K562 (cell line): Measurements from ENCODE around the gene RNF39. TPM values are rescaled to one million over a fixed set of nuclear protein-coding genes. Genes with fewer than 3 reads are reported as not detected.

Experiments used
- ATF1 ChIP-seq, 2 experiments: fragments of 450-650 bp in 1 of 2; IDR thresholded peaks; 2 replicates each; pipeline ENCODE4 v1.6.1; 2016; ENCODE audit warnings: missing compliant biosample characterization in 1 of 2, missing genetic modification characterization in 1 of 2
- ATF6 ChIP-seq: sonication (generic); formaldehyde crosslinking; IDR thresholded peaks from 2 replicates; pipeline ENCODE4 v1.4.0; 2020; ENCODE audit warnings: mild to moderate bottlenecking, missing genetic modification reagents
- BRD4 ChIP-seq: fragments of 200-600 bp; sonication (generic); IDR thresholded peaks from 2 replicates; pipeline ENCODE4 v1.6.1; 2017; ENCODE audit warnings: inconsistent platforms
- ERF ChIP-seq: fragments of 450-650 bp; formaldehyde crosslinking; IDR thresholded peaks from 2 replicates; pipeline ENCODE4 v1.4.0; 2020; ENCODE audit warnings: mild to moderate bottlenecking, mixed read lengths
- ETV6 ChIP-seq, 3 experiments: fragments of 150-350 bp in 1 of 3; sonication (generic) in 1 of 3; formaldehyde crosslinking in 1 of 3; IDR thresholded peaks; 2 replicates each; pipeline versions ENCODE4 v1.6.1 to v1.8.0; 2014 to 2022; ENCODE audit warnings: borderline replicate concordance in 2 of 3, low read depth in 2 of 3, antibody characterized with exemption in 1 of 3, low read length in 1 of 3, mild to moderate bottlenecking in 1 of 3, missing genetic modification reagents in 1 of 3
- FIP1L1 ChIP-seq: fragments of 200-400 bp; formaldehyde crosslinking; IDR thresholded peaks from 2 replicates; pipeline ENCODE4 v1.6.1; 2018; ENCODE audit warnings: mild to moderate bottlenecking, low read depth, low read length; ENCODE audit not compliant: poor library complexity, severe bottlenecking
- GABPB2 ChIP-seq: fragments of 250-450 bp; sonication (Bioruptor Pico); conservative IDR thresholded peaks from 2 replicates; pipeline ENCODE4 v1.5.1; 2021; ENCODE audit warnings: mild to moderate bottlenecking
- GTF2B ChIP-seq: IDR thresholded peaks from 2 replicates; pipeline ENCODE4 v1.6.1; 2011; ENCODE audit not compliant: insufficient read length; ENCODE audit errors: extremely low read depth
- HMGN3 ChIP-seq: IDR thresholded peaks from 2 replicates; pipeline ENCODE4 v1.6.1; 2011; ENCODE audit warnings: borderline replicate concordance, low read depth, mild to moderate bottlenecking, mixed read lengths, low read length; ENCODE audit not compliant: insufficient read length; ENCODE audit errors: extremely low read depth
- KLF6 ChIP-seq: fragments of 250-450 bp; sonication (Bioruptor Pico); IDR thresholded peaks from 2 replicates; pipeline ENCODE4 v1.4.0; 2020; ENCODE audit warnings: mild to moderate bottlenecking, moderate library complexity, borderline replicate concordance
- MBD2 ChIP-seq: sonication (generic); IDR thresholded peaks from 2 replicates; pipeline ENCODE4 v1.6.1; 2016; ENCODE audit warnings: low read depth, borderline replicate concordance
- MXI1 ChIP-seq: IDR thresholded peaks from 2 replicates; pipeline ENCODE4 v1.6.1; 2011; ENCODE audit warnings: low read depth, mild to moderate bottlenecking, improper control_type of control experiment, low read length
- NCOA2 ChIP-seq, 2 experiments: fragments of 450-650 bp; IDR thresholded peaks; 2 replicates each; pipeline ENCODE4 v1.6.1; 2018; ENCODE audit warnings: mild to moderate bottlenecking in 2 of 2, moderate library complexity in 1 of 2; ENCODE audit not compliant: partially characterized antibody in 2 of 2
- NCOR1 ChIP-seq: fragments of 450-650 bp; IDR thresholded peaks from 2 replicates; pipeline ENCODE4 v1.6.1; 2016; ENCODE audit warnings: mild to moderate bottlenecking, moderate library complexity
- RBM34 ChIP-seq: fragments of 200-400 bp; formaldehyde crosslinking; IDR thresholded peaks from 2 replicates; pipeline ENCODE4 v1.6.1; 2018; ENCODE audit warnings: low read length, borderline replicate concordance; ENCODE audit not compliant: insufficient read depth
- SMAD1 ChIP-seq: fragments of 150-350 bp; IDR thresholded peaks from 2 replicates; pipeline ENCODE4 v1.6.1; 2014; ENCODE audit warnings: low read length, low read depth; ENCODE audit not compliant: partially characterized antibody
- U2AF1 ChIP-seq: fragments of 200-400 bp; formaldehyde crosslinking; optimal IDR thresholded peaks from 2 replicates; pipeline ENCODE3; 2017; ENCODE audit warnings: mild to moderate bottlenecking, low read depth, low read length, moderate library complexity
- ZC3H8 ChIP-seq: fragments of 450-650 bp; IDR thresholded peaks from 2 replicates; pipeline ENCODE4 v1.6.1; 2017
- ZNF12 ChIP-seq: sonication (generic); formaldehyde crosslinking; IDR thresholded peaks from 2 replicates; pipeline ENCODE4 v1.4.0; 2020; ENCODE audit warnings: mild to moderate bottlenecking, missing genetic modification reagents
- ZNF133 ChIP-seq: fragments of 250-450 bp; sonication (Bioruptor Pico); IDR thresholded peaks from 2 replicates; pipeline ENCODE4 v1.4.0; 2020; ENCODE audit warnings: mild to moderate bottlenecking
- ZNF324 ChIP-seq: fragments of 250-450 bp; sonication (Bioruptor Pico); IDR thresholded peaks from 2 replicates; pipeline ENCODE4 v1.4.0; 2020; ENCODE audit warnings: mild to moderate bottlenecking
- ZNF408 ChIP-seq: fragments of 250-450 bp; sonication (Bioruptor Pico); IDR thresholded peaks from 2 replicates; pipeline ENCODE4 v1.4.0; 2020; ENCODE audit warnings: low read depth, mild to moderate bottlenecking, moderate library complexity
- ZNF584 ChIP-seq: fragments of 200-800 bp; sonication (Bioruptor generic); IDR thresholded peaks from 2 replicates; pipeline ENCODE4 v1.6.1; 2016; ENCODE audit warnings: low read depth, mild to moderate bottlenecking, missing genetic modification characterization, missing compliant biosample characterization
- ZNF707 ChIP-seq: fragments of 250-450 bp; sonication (Bioruptor Pico); conservative IDR thresholded peaks from 2 replicates; pipeline ENCODE4 v1.8.0; 2022; ENCODE audit warnings: inconsistent platforms, mild to moderate bottlenecking, moderate library complexity
- ZNF830 ChIP-seq: fragments of 250-450 bp; sonication (Bioruptor Pico); IDR thresholded peaks from 2 replicates; pipeline ENCODE4 v1.5.0; 2021; ENCODE audit warnings: mild to moderate bottlenecking
- polyA plus RNA-seq, 8 experiments: library from polyadenylated mRNA; depleted of rRNA in 4 of 8; stranded (reverse) in 5 of 8; unstranded in 3 of 8; fragments of >200 nt; fragmentation: Nextera tagmentation in 2 of 8; fragmentation: Illumina TruSeq in 1 of 8; extraction: Ambion mirVana in 2 of 8; extraction: Trizol in 1 of 8; gene quantifications; 2 replicates each; pipeline versions ENCODE4 v1.2.1 to v1.2.3, GENCODE V29; 2011 to 2014; ENCODE audit warnings: inconsistent platforms in 1 of 8, missing spikeins in 1 of 8
- total RNA-seq, 7 experiments: library from RNA; depleted of rRNA in 6 of 7; stranded (reverse); fragments of >200 nt in 6 of 7; fragmentation: Illumina TruSeq in 2 of 7; extraction: Trizol in 2 of 7; gene quantifications; 2 replicates each; pipeline versions ENCODE4 v1.2.1 to v1.2.3, GENCODE V29; 2011 to 2021; ENCODE audit warnings: low replicate concordance in 1 of 7
- TF ChIP-seq, protein P1 (sequence below): fragments of 250-450 bp; sonication (Bioruptor Pico); IDR thresholded peaks from 2 replicates; pipeline ENCODE4 v1.8.0; 2021; ENCODE audit warnings: moderate library complexity, mild to moderate bottlenecking, inconsistent platforms

Gene RNF39
- total and polyA plus RNA-seq, 9 of the 15 experiments (the other 6 are each of a cell fraction or from before 2014, with no cell fraction given): not detected

DNA sequence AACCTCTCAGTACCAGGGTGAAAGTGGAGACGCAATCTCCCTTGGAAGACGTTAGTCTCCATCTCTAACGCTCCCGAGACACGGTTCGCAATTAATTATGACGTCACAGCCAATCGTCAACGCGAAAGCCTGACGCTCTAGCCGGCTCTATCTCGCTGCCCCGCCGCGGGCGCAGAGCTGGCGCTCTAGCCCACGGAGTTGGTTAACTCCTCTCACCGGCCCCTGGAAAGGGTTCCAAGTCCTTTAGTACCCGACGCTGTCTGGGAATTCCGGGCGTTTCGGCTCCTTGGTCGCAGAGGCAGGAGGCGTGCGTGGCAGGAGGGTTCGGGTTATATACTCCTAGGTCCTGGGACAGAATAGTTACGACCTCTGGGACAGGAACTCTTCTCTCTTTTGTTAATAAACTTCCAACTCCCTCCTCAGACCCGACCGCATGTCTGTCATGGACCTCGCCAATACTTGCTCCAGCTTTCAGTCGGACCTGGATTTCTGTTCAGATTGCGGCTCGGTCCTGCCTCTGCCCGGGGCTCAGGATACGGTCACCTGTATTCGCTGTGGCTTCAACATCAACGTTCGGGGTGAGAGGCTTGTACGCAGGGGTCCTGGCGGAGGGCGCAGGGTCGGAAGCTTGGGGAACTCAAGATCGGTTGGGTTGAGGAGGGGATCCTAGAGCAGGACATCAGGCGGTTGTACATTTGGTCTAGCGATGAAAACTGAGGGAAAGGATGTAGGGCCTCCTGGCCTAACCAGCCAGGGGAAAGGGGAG, 14.3 kb downstream of the RNF39 start, which contains the start of gene POLR1H (continued):
- no peak for TF ChIP-seq ZNF707 (CRISPR knock-in tag)
- TF ChIP-seq MXI1: no peak; the same call in 1 of the 2 replicates
- TF ChIP-seq FIP1L1: no peak
- TF ChIP-seq NCOR1: peak; percentile 36
- TF ChIP-seq RBM34: no peak
- no peak for TF ChIP-seq ZNF133 (CRISPR knock-in tag)
- no peak for TF ChIP-seq ZNF584 (CRISPR knock-in tag)
- TF ChIP-seq ZNF830 (CRISPR knock-in tag): no peak
- no peak; the same call in 1 of the 2 replicates for TF ChIP-seq KLF6
- TF ChIP-seq HMGN3: peak; percentile 82
- no peak for TF ChIP-seq GTF2B
- TF ChIP-seq U2AF1: no peak
- no peak for TF ChIP-seq NCOA2 (IDR thresholded peaks at IDR 0.05; ENCODE audit: partially characterized antibody in 2 of 2)
- peak; percentile 92 for TF ChIP-seq SMAD1
- TF ChIP-seq ZC3H8: no peak
- no peak for TF ChIP-seq ZNF408 (CRISPR knock-in tag)
- no peak for TF ChIP-seq GABPB2
- TF ChIP-seq ATF6 (CRISPR knock-in tag): 0 out of 2 replicates have a peak, but pooled peaks have one; percentile 1
- no peak for TF ChIP-seq ERF (CRISPR knock-in tag)
- TF ChIP-seq, protein P1, sequence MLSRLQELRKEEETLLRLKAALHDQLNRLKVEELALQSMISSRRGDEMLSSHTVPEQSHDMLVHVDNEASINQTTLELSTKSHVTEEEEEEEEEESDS (CRISPR knock-in tag): no peak
- no peak for TF ChIP-seq ZNF324 (CRISPR knock-in tag)
- peak; percentile 88 for TF ChIP-seq ATF1 (CRISPR knock-in tag; IDR thresholded peaks at IDR 0.05)
- peak; percentile 100 for TF ChIP-seq ATF1 (tag; IDR thresholded peaks at IDR 0.05)
- no peak for TF ChIP-seq BRD4
- no peak for TF ChIP-seq ZNF12
- TF ChIP-seq MBD2: peak; percentile 94
- TF ChIP-seq ETV6 (IDR thresholded peaks at IDR 0.05; ENCODE audit: borderline replicate concordance in 1 of 2, low read depth in 2 of 2, low read length in 1 of 2): peak in 1 of 2 experiments; percentile 25; a peak in 1 of 4 replicates
- TF ChIP-seq ETV6 (CRISPR knock-in tag; IDR thresholded peaks at IDR 0.05; ENCODE audit: borderline replicate concordance): peak; percentile 35; the same call in 1 of the 2 replicates
